Central memory CD8-positive, alpha-beta T cell (primary cell): Measurements from ENCODE around the gene ISG20.

Experiments
- ATAC-seq: fragments of 150-1000 bp; cut with Tn5 transposase; replicated peaks from 2 replicates; pipeline ENCODE4 v1.10.0; 2022; ENCODE audit warnings: mild to moderate bottlenecking, moderate FRiP score, moderate number of reproducible peaks; ENCODE audit not compliant: poor library complexity, severe bottlenecking; ENCODE audit errors: extremely low read depth
- DNase-seq, 2 donors: peaks; one replicate each; pipeline ENCODE4 v3.0.0; 2021; ENCODE audit warnings: low spot score in 2 of 2
- H3K27ac Mint-ChIP-seq: one replicate; pipeline ENCODE4 v1.8.0; 2022; ENCODE audit warnings: low read depth, mild to moderate bottlenecking, moderate library complexity, mixed read lengths
- H3K27me3 Mint-ChIP-seq: one replicate; pipeline ENCODE4 v1.8.0; 2022; ENCODE audit warnings: mixed read lengths
- H3K36me3 Mint-ChIP-seq: one replicate; pipeline ENCODE4 v1.8.0; 2022; ENCODE audit warnings: mild to moderate bottlenecking, moderate library complexity, mixed read lengths; ENCODE audit not compliant: insufficient read depth
- H3K4me1 Mint-ChIP-seq: one replicate; pipeline ENCODE4 v1.8.0; 2022; ENCODE audit warnings: mixed read lengths
- H3K4me3 Mint-ChIP-seq: one replicate; pipeline ENCODE4 v1.8.0; 2022; ENCODE audit warnings: mild to moderate bottlenecking, moderate library complexity, mixed read lengths
- H3K9me3 Mint-ChIP-seq: one replicate; pipeline ENCODE4 v1.8.0; 2022; ENCODE audit warnings: mixed read lengths

ISG20 gene

DNA sequence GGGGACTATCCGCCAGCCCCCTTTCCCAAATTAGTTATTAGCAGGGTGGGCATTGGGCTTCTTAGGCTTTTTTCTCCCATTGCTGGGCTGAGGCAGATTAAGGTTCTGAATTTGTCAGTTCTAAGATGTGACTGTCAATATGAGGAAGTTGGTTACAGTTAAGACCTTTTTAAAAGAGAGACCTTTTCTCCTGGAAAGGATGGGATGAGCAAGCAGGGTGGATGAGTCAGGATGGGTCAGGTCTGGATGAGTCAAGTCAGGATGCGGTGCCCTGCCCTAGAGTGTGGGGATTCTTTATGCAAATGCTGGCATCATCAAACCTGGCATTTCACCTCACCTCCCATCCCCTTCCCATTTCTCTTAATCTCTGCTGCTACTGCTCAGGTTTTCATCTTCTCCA lies 15.8 kb upstream of the ISG20 start:
- DNase-seq (no peak), ATAC-seq (no peak)
- H3K27me3 Mint-ChIP-seq: peaks cover 4% of the 10 kb centered on the region
- peak overlapping the region; percentile 79 for H3K4me3 Mint-ChIP-seq
- peak overlapping the region; percentile 87 for H3K27ac Mint-ChIP-seq
- H3K9me3 Mint-ChIP-seq: no peaks in the 10 kb centered on the region
- peaks cover 53% of the 10 kb centered on the region for H3K4me1 Mint-ChIP-seq
- peaks cover 15% of the 10 kb centered on the region for H3K36me3 Mint-ChIP-seq

DNA sequence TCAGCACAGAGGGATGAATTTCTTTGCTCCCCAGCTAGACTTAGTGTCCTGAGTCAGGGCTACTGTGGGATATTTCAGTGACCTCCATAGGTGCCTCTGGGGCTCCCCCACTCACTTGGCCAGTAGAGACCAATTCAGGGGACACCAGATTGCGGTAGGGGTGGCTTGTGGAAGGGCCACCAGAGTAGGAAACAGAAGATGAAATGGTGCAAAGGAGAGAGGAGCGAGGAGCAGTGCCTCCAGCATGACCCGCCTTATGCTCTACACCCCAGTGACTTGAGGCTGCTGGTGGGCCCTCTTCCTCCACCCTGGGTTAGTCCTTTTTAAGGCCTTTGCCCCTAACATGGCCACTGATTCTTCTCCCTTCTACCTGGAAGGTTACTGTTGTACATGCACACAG lies 15.2 kb upstream of the ISG20 start:
- ATAC-seq (no peak), DNase-seq (no peak)
- no peaks in the 10 kb centered on the region for H3K27me3 Mint-ChIP-seq
- peaks cover 15% of the 10 kb centered on the region for H3K36me3 Mint-ChIP-seq
- H3K9me3 Mint-ChIP-seq: no peaks in the 10 kb centered on the region
- H3K27ac Mint-ChIP-seq: peak overlapping the region; percentile 87
- peak overlapping the region; percentile 79 for H3K4me3 Mint-ChIP-seq
- H3K4me1 Mint-ChIP-seq: peaks cover 58% of the 10 kb centered on the region

DNA sequence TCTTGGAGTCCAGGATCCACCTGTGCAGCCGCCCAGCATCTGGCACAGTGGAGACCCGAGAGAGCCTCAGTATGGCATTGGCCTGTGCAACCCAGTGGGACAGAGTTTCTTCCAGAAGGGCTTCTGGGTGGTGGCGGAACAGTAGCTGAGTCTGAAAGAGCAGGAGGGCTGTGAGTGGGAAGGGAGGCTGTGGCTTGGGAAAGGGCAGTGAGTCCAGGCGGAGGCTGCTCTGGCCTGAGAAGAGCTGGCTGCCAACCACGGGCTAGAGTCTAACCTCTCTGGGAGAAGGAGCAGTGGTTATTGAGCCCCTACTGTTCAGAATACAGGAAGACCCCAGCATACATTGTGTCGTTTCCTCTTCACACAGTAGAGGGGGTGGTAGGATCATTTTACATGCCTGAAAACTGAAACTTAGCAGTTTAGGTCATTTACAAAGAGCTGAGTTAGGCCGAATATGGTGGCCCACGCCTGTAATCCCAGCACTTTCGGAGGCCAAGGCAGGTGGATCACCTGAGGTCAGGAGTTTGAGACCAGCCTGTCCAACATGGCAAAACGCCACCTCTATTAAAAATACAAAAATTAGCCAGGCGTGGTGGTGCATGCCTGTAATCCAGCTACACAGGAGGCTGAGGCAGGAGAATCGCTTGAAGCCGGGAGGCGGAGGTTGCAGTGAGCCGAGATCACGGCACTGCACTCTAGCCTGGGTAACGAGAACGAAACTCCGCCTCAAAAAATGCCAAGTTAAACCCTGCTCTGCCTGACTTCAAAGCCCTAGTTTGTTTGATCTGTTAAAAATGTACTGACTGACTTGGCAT lies 14.5 kb upstream of the ISG20 start:
- Mint-ChIP-seq H3K9me3 (no peaks in the 10 kb centered on the region), H3K4me1 (peaks cover 61% of the 10 kb centered on the region), H3K36me3 (peaks cover 15% of the 10 kb centered on the region), H3K4me3 (peak overlapping the region; percentile 61), H3K27ac (peak overlapping the region; percentile 87), H3K27me3 (no peaks in the 10 kb centered on the region)
- DNase-seq: peak; percentile 40 to 57
- peak; percentile 42 for ATAC-seq

DNA sequence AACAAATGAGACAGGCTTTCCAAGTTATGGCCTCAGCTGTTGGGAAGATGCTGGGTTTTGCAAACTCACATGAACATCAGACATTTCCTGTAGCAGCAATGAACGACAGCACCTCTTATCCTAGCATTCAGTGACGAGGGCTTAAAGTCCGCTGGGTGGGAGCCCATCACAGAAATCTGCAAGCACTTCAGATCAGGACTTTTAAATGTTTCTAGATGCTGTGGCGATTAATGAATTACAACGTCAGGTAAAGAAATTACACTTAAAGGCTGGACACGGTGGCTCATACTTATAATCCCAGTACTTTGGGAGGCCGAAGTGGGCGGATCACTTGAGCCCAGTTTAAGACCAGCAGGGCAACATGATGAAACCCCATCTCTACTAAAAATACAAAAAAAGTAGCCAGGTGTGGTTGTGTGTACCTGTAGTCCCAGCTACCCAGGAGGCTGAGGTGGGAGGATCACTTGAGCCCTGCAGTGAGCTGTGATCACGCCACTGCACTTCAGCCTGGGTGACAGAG lies 13.8 kb upstream of the ISG20 start:
- DNase-seq: no peak
- peak overlapping the region; percentile 87 for H3K27ac Mint-ChIP-seq
- peaks cover 15% of the 10 kb centered on the region for H3K36me3 Mint-ChIP-seq
- peaks cover 68% of the 10 kb centered on the region for H3K4me1 Mint-ChIP-seq
- no peak for ATAC-seq
- H3K27me3 Mint-ChIP-seq: no peaks in the 10 kb centered on the region
- no peaks in the 10 kb centered on the region for H3K9me3 Mint-ChIP-seq
- H3K4me3 Mint-ChIP-seq: peak overlapping the region; percentile 61

GRCh38 chr15:88625943-88626741 lies 12.7 kb upstream of the ISG20 start:
- ATAC-seq: no peak
- peaks cover 73% of the 10 kb centered on the region for H3K4me1 Mint-ChIP-seq

DNA sequence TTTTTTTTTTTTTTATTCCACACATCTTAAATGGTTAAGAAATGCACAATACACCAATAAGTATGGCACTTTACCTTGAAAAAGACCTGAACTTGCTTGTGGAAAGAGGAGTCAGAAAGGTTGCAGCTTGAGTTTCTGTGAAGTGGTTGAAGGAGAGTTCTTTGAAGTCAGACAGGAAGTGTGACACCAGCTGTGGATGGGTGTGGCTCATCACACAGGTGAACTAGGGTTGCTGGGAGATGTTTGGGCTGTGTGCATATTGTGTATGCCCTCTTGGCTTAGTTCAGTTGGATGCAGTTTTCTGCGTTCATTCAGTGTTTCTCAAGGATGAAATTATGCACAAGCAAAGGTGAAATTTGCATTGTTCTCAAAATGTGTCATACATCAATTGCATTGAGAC lies 11.4 kb upstream of the ISG20 start:
- Mint-ChIP-seq H3K27me3 (no peaks in the 10 kb centered on the region), H3K9me3 (no peaks in the 10 kb centered on the region), H3K4me3 (peak overlapping the region; percentile 34), H3K27ac (peak overlapping the region; percentile 69), H3K36me3 (peaks cover 11% of the 10 kb centered on the region), H3K4me1 (peaks cover 60% of the 10 kb centered on the region)
- DNase-seq: peak in 1 of 2 donors; percentile 59
- ATAC-seq: peak; percentile 88

More at GRCh38 chr15:88625943-88626741, 12.7 kb upstream of the ISG20 start:
- Mint-ChIP-seq H3K27me3 (no peaks in the 10 kb centered on the region), H3K9me3 (no peaks in the 10 kb centered on the region), H3K36me3 (peaks cover 16% of the 10 kb centered on the region), H3K4me3 (no peak overlapping the region), H3K27ac (no peak overlapping the region)
- no peak for DNase-seq

GRCh38 chr15:88628018-88628654 lies 10.7 kb upstream of the ISG20 start:
- Mint-ChIP-seq H3K36me3 (peaks cover 9% of the 10 kb centered on the region), H3K4me1 (peaks cover 53% of the 10 kb centered on the region), H3K27ac (peak overlapping the region; percentile 69), H3K27me3 (no peaks in the 10 kb centered on the region), H3K4me3 (peak overlapping the region; percentile 34), H3K9me3 (no peaks in the 10 kb centered on the region)
- no peak for DNase-seq
- no peak for ATAC-seq

DNA sequence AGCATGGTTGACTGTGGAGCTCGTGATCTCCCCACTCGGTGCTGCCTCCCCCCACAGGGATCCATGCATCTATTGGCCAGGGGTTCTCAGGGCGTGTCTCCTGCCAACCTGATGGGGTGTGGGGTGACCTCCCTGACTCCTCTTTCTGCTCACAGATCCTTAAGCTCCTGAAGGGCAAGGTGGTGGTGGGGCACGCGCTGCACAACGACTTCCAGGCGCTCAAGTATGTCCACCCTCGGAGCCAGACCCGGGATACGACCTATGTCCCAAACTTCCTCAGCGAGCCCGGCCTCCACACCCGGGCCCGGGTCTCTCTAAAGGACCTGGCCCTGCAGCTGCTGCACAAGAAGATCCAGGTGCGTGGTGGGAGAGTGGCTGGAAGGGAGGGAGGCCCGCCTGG lies 9.7 kb upstream of the ISG20 start:
- Mint-ChIP-seq H3K9me3 (no peaks in the 10 kb centered on the region), H3K36me3 (peaks cover 9% of the 10 kb centered on the region), H3K4me3 (no peak overlapping the region), H3K4me1 (peaks cover 44% of the 10 kb centered on the region), H3K27ac (peak overlapping the region; percentile 89), H3K27me3 (no peaks in the 10 kb centered on the region)
- DNase-seq (no peak), ATAC-seq (no peak)

GRCh38 chr15:88630141-88630721 lies 8.6 kb upstream of the ISG20 start:
- no peaks in the 10 kb centered on the region for H3K9me3 Mint-ChIP-seq
- ATAC-seq (no peak), DNase-seq (no peak)
- no peaks in the 10 kb centered on the region for H3K27me3 Mint-ChIP-seq
- H3K36me3 Mint-ChIP-seq: peaks cover 9% of the 10 kb centered on the region
- H3K4me3 Mint-ChIP-seq: peak overlapping the region; percentile 38
- H3K27ac Mint-ChIP-seq: peak overlapping the region; percentile 89
- H3K4me1 Mint-ChIP-seq: peaks cover 35% of the 10 kb centered on the region

DNA sequence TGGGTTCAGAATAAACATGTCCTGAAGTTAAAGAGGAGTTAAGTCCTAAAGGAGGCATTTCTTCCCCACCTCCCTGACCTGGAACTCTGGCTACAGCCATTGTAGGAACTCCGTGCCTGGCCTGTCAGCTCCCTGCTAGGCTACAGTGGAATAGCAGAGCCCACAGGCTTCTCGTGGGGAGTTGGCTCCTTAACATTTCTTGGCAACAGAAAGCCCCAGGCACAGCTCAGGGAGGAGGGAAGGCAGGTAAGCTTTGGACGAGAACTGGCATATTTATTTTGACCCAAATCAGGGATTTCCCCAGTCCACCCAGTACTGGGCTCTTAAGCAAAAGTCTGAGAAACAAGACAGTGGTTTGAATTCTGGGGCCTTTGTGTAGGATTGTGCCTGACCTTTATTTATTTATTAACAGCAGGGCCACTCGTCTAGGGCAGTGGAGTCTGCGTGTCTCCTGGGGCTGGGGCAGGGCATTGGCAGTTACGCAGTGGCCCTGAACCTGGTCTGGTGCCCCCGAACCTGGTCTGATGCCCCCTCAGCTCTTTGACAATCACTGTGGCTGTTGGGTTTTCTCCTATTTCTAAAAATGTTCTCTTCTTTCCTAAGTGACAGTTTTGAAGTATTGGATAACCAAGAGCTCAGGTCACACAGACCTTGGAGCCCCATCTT lies 7.9 kb upstream of the ISG20 start:
- Mint-ChIP-seq H3K4me1 (peaks cover 35% of the 10 kb centered on the region), H3K4me3 (peak overlapping the region; percentile 38), H3K27me3 (no peaks in the 10 kb centered on the region), H3K27ac (peak overlapping the region; percentile 89), H3K9me3 (no peaks in the 10 kb centered on the region), H3K36me3 (peaks cover 9% of the 10 kb centered on the region)
- no peak for DNase-seq
- no peak for ATAC-seq

GRCh38 chr15:88631464-88632028 lies 7.3 kb upstream of the ISG20 start:
- ATAC-seq: no peak
- peaks cover 41% of the 10 kb centered on the region for H3K4me1 Mint-ChIP-seq
- DNase-seq: no peak
- H3K36me3 Mint-ChIP-seq: peaks cover 12% of the 10 kb centered on the region
- H3K27me3 Mint-ChIP-seq: no peaks in the 10 kb centered on the region
- H3K4me3 Mint-ChIP-seq: no peak overlapping the region
- H3K9me3 Mint-ChIP-seq: no peaks in the 10 kb centered on the region
- peak overlapping the region; percentile 13 for H3K27ac Mint-ChIP-seq
